GM12878 (cell line): ENCODE measurements around the gene PLXDC1. TPM values are rescaled to one million over a fixed set of nuclear protein-coding genes. Genes with fewer than 3 reads are reported as not detected.

Experiments
- ATAC-seq: fragments of 200-7000 bp; cut with Tn5 transposase; 3 replicates; pipeline ENCODE4 v1.9.1; 2020; ENCODE audit warnings: mild to moderate bottlenecking, moderate library complexity
- BruUV-seq: library from RNA; stranded (reverse); fragments of 400-500 nt; replicated peaks from 2 replicates; lab custom pipeline; 2021; lab: Mats Ljungman, UMichigan
- CTCF ChIA-PET: fragments of 300-600 bp; sonication (Branson Sonifier 250); formaldehyde crosslinking; extraction: SDS; loops from one replicate; lab custom pipeline; 2021; ENCODE audit warnings: inconsistent platforms; lab: Yijun Ruan, JAX
- POLR2A ChIA-PET: fragments of 350-600 bp; formaldehyde crosslinking; extraction: SDS; loops from one replicate; lab custom pipeline; 2021; ENCODE audit warnings: inconsistent platforms; lab: Charles Lee
- RAD21 ChIA-PET: fragments of 300-600 bp; sonication (Branson Sonifier 250); formaldehyde crosslinking; loops from one replicate; lab custom pipeline; 2023; ENCODE audit warnings: antibody characterized with exemption; ENCODE audit not compliant: unreplicated experiment; lab: Charles Lee
- SMC1A ChIA-PET: fragments of 300-600 bp; sonication (Branson Sonifier 250); formaldehyde crosslinking; loops from one replicate; lab custom pipeline; 2023; ENCODE audit not compliant: unreplicated experiment, uncharacterized antibody; lab: Charles Lee
- DNase-seq: peaks from one replicate; pipeline ENCODE4 v3.0.0-alpha.2; 2011; ENCODE audit warnings: low read depth, low spot score
- FAIRE-seq: peaks from 3 replicates; lab custom pipeline; 2011; peaks lifted over from hg19 to GRCh38; lab: Jason Lieb, UNC
- H2AFZ ChIP-seq: 2 replicates; pipeline ENCODE4 v1.6.0; 2011; ENCODE audit warnings: low read depth, low read length, control low read depth; ENCODE audit not compliant: control insufficient read depth
- H3K27ac ChIP-seq: 2 replicates; pipeline ENCODE4 v1.5.1; 2011; ENCODE audit warnings: control low read depth; ENCODE audit not compliant: control insufficient read depth, insufficient read depth
- H3K27me3 ChIP-seq, 2 experiments: replicated peaks in 1 of 2; 2 replicates each; pipeline versions ENCODE4 v1.6.0 to v1.6.1; 2011; ENCODE audit warnings: low read length in 1 of 2; ENCODE audit not compliant: control insufficient read depth in 2 of 2, insufficient read depth in 2 of 2
- H3K36me3 ChIP-seq, 2 experiments: 2 replicates each; pipeline ENCODE4 v1.5.1; 2011; ENCODE audit warnings: low read length in 1 of 2; ENCODE audit not compliant: control insufficient read depth in 2 of 2, insufficient read depth in 2 of 2
- H3K4me1 ChIP-seq: 2 replicates; pipeline ENCODE4 v1.6.1; 2011; ENCODE audit warnings: mild to moderate bottlenecking, low read length, moderate library complexity, mixed read lengths; ENCODE audit not compliant: control insufficient read depth, insufficient read depth
- H3K4me2 ChIP-seq: 2 replicates; pipeline ENCODE4 v1.6.0; 2011; ENCODE audit warnings: control low read depth; ENCODE audit not compliant: control insufficient read depth, insufficient read depth
- H3K4me3 ChIP-seq: fragments of 200-600 bp; sonication (generic); 2 replicates; pipeline ENCODE4 v1.5.1; 2016
- H3K79me2 ChIP-seq: 2 replicates; pipeline ENCODE4 v1.6.0; 2011; ENCODE audit warnings: low read length; ENCODE audit not compliant: control insufficient read depth, insufficient read depth
- H3K9ac ChIP-seq: 2 replicates; pipeline ENCODE4 v1.8.0; 2011; ENCODE audit warnings: low read length, control low read depth, mixed read lengths; ENCODE audit not compliant: control insufficient read depth, insufficient read depth
- H3K9me3 ChIP-seq: replicated peaks from 3 replicates; pipeline ENCODE4 v1.5.1; 2011; ENCODE audit warnings: mild to moderate bottlenecking, low read length; ENCODE audit not compliant: control insufficient read depth, insufficient read depth
- H4K20me1 ChIP-seq: 2 replicates; pipeline ENCODE4 v1.6.0; 2011; ENCODE audit not compliant: control insufficient read depth, insufficient read depth
- CBX5 ChIP-seq: sonication (generic); IDR thresholded peaks from 2 replicates; pipeline ENCODE4 v1.6.1; 2016; ENCODE audit warnings: low read depth, moderate library complexity, mild to moderate bottlenecking, inconsistent platforms
- CHD4 ChIP-seq: fragments of 200-600 bp; sonication (generic); IDR thresholded peaks from 2 replicates; pipeline ENCODE4 v1.6.1; 2016; ENCODE audit warnings: mild to moderate bottlenecking
- GABPA ChIP-seq: IDR thresholded peaks from 2 replicates; pipeline ENCODE4 v1.6.1; 2014; ENCODE audit warnings: antibody characterized with exemption, low read depth, mild to moderate bottlenecking, inconsistent platforms
- JUNB ChIP-seq: IDR thresholded peaks from 2 replicates; pipeline ENCODE4 v1.6.1; 2016; ENCODE audit warnings: antibody characterized with exemption, mild to moderate bottlenecking
- NR2C1 ChIP-seq: fragments of 450-650 bp; IDR thresholded peaks from 2 replicates; pipeline ENCODE4 v1.6.1; 2017; ENCODE audit warnings: antibody characterized with exemption, mild to moderate bottlenecking, moderate library complexity
- POLR2AphosphoS2 ChIP-seq: IDR thresholded peaks from 2 replicates; pipeline ENCODE4 v1.6.1; 2011; ENCODE audit warnings: low read depth, mild to moderate bottlenecking, low read length, improper control_type of control experiment, moderate library complexity
- RAD21 ChIP-seq: IDR thresholded peaks from 2 replicates; pipeline ENCODE4 v1.6.1; 2011; ENCODE audit warnings: mild to moderate bottlenecking, low read depth, low read length, moderate library complexity; ENCODE audit not compliant: insufficient read depth
- RB1 ChIP-seq: fragments of 450-650 bp; formaldehyde crosslinking; IDR thresholded peaks from 2 replicates; pipeline ENCODE4 v1.6.1; 2017; ENCODE audit warnings: mild to moderate bottlenecking, borderline replicate concordance
- SIX5 ChIP-seq: IDR thresholded peaks from 2 replicates; pipeline ENCODE4 v1.6.1; 2011; ENCODE audit warnings: mild to moderate bottlenecking, low read depth, low read length, moderate library complexity; ENCODE audit not compliant: severe bottlenecking
- SP1 ChIP-seq: IDR thresholded peaks from one replicate; pipeline ENCODE4 v1.6.1; 2011; ENCODE audit warnings: low read depth, low read length
- ZNF24 ChIP-seq: fragments of 450-650 bp; IDR thresholded peaks from 2 replicates; pipeline ENCODE4 v1.6.1; 2017; ENCODE audit warnings: antibody characterized with exemption, mild to moderate bottlenecking
- ZSCAN29 ChIP-seq: fragments of 450-650 bp; IDR thresholded peaks from 2 replicates; pipeline ENCODE4 v1.6.1; 2017; ENCODE audit warnings: mild to moderate bottlenecking, moderate library complexity
- WGBS: methylation state at CpG from one replicate; pipeline ENCODE4 v1.1.6; 2016; ENCODE audit warnings: low lambda C conversion rate; ENCODE audit not compliant: insufficient replicate concordance, insufficient coverage; ENCODE audit errors: missing lambda C conversion rate; 5-methylcytosine and 5-hydroxymethylcytosine counted together
- in situ Hi-C: fragments of 300-500 bp; cut with MboI; formaldehyde crosslinking; loops from 9 replicates; pipeline ENCODE4 v1.14.3; 2018; ENCODE audit warnings: mixed read lengths
- intact Hi-C: fragments of 100-400 bp; cut with micrococcal nuclease; formaldehyde crosslinking; loops from one replicate; pipeline ENCODE4 v1.14.2; 2022; ENCODE audit not compliant: unreplicated experiment
- polyA plus RNA-seq, 11 experiments: library from polyadenylated mRNA; depleted of rRNA in 4 of 11; unstranded in 6 of 11; stranded (reverse) in 5 of 11; fragments of >200 nt; fragmentation: Nextera tagmentation in 4 of 11; fragmentation: Illumina TruSeq in 1 of 11; extraction: Ambion mirVana in 4 of 11; extraction: Trizol in 1 of 11; gene quantifications; 1 replicate in 1 of 11; 2 replicates in 10 of 11; pipeline versions ENCODE4 v1.2.1 to v1.2.3, GENCODE V29; 2011 to 2016; ENCODE audit warnings: inconsistent platforms in 2 of 11, missing spikeins in 2 of 11, low read depth in 1 of 11
- total RNA-seq, 4 experiments: library from RNA; depleted of rRNA in 3 of 4; stranded (reverse); fragments of >200 nt in 3 of 4; fragmentation: Illumina TruSeq in 1 of 4; extraction: Trizol in 1 of 4; gene quantifications; 2 replicates each; pipeline versions ENCODE4 v1.2.1 to v1.2.3, GENCODE V29; 2013 to 2021
- TF ChIP-seq, protein P1 (sequence below): fragments of 450-650 bp; IDR thresholded peaks from 2 replicates; pipeline ENCODE4 v1.6.1; 2017; ENCODE audit warnings: mild to moderate bottlenecking

PLXDC1 gene
- total and polyA plus RNA-seq, 10 of the 15 experiments (the other 5 are each of a cell fraction or from before 2014, with no cell fraction given) = 0.03 to 0.30 (median 0.22) TPM; not detected in 7

DNA sequence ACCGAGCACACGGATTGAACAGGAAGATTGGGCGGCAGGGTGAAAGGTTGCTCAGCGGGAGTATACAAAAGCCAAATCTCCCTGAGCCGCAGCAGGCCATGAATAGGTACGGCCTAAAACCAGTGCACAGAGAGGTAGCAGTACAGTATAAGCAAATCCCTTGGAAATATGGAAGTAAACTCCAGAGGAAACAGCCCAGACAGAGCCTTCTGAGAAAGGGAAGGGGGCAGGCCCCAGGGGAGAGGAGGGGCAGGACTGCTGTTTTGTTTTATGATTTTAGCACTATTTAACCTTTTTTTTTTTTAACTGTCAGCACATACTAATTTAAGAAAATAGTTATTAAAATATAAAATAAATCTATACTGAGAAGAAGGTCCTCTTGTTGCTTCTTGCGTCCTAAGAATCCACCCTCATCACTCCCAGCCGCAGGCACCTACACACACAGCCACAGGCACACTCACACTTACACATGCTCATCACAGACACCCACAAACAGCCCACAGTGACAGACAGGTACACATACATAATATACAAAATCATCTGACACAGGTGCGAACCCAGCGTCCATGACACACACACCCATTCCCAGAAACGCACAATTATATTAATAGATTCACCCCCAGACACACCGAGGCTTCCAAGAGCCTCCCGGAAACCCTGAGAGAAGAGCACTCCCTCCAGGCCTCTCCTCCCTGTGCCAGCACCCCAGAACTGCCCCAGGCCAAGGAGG lies 12.8 kb downstream of the PLXDC1 start:
- H3K79me2 ChIP-seq = no peaks in the 10 kb centered on the region
- H3K9ac ChIP-seq = no peak overlapping the region
- H3K27ac ChIP-seq = no peak overlapping the region
- TF ChIP-seq JUNB (no peak), POLR2AphosphoS2 (no peak), RAD21 (no peak)
- BruUV-seq = no TSS peak
- SMC1A ChIA-PET = no interaction called here
- H3K4me2 ChIP-seq = no peak overlapping the region
- FAIRE-seq (no peak), DNase-seq (no peak), ATAC-seq (no peak)
- H3K4me1 ChIP-seq = no peaks in the 10 kb centered on the region
- RAD21 ChIA-PET = interaction anchor here (0.8 kb wide), 1 partner anchor 156 kb away, joined by 3 read pairs; no protein-coding TSS in a partner anchor
- 72% methylated on average over 13 of the region's 13 CpGs for WGBS
- no peak overlapping the region for H2AFZ ChIP-seq
- POLR2A ChIA-PET = no interaction called here
- intact Hi-C loops (no loop called here), in situ Hi-C loops (no loop called here)
- H3K27me3 ChIP-seq = no peaks in the 10 kb centered on the region
- CTCF ChIA-PET = no interaction called here
- no peak overlapping the region for H3K4me3 ChIP-seq
- H3K9me3 ChIP-seq = no peaks in the 10 kb centered on the region
- H4K20me1 ChIP-seq = no peaks in the 10 kb centered on the region
- H3K36me3 ChIP-seq = no peaks in the 10 kb centered on the region

DNA sequence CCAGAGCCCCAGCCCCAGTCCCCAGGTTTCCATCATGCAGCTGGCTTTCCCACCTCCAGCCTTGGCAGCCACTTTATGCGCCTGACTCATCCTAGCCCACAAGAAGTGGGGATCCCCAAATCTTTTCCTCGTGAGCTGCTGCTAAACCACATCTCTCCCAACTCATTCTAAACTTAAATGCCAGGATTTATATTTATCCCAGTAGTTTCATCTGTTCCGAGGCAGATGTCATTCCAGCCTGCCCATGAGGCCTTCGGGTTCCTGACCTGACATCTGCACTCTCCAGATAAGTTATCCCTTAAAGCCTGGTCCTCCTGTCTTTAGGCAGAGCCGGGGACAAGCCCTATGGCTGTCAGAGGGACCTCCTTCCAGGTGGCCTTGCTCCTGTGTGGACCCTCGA lies 16.6 kb downstream of the PLXDC1 start:
- RAD21 ChIA-PET = no interaction called here

More for the DNA sequence above, 16.6 kb downstream of the PLXDC1 start:
- ATAC-seq (no peak), FAIRE-seq (no peak), DNase-seq (no peak)
- 26% methylated on average over 6 of the region's 6 CpGs for WGBS
- in situ Hi-C loops = no loop called here
- H2AFZ ChIP-seq = no peak overlapping the region
- H3K27ac ChIP-seq = no peak overlapping the region
- H3K36me3 ChIP-seq = no peaks in the 10 kb centered on the region
- TF ChIP-seq NR2C1 (no peak), RB1 (no peak), CBX5 (no peak), ZSCAN29 (no peak), SIX5 (no peak), GABPA (no peak), ZNF24 (no peak), CHD4 (no peak), SP1 (no peak)
- TF ChIP-seq, protein P1, sequence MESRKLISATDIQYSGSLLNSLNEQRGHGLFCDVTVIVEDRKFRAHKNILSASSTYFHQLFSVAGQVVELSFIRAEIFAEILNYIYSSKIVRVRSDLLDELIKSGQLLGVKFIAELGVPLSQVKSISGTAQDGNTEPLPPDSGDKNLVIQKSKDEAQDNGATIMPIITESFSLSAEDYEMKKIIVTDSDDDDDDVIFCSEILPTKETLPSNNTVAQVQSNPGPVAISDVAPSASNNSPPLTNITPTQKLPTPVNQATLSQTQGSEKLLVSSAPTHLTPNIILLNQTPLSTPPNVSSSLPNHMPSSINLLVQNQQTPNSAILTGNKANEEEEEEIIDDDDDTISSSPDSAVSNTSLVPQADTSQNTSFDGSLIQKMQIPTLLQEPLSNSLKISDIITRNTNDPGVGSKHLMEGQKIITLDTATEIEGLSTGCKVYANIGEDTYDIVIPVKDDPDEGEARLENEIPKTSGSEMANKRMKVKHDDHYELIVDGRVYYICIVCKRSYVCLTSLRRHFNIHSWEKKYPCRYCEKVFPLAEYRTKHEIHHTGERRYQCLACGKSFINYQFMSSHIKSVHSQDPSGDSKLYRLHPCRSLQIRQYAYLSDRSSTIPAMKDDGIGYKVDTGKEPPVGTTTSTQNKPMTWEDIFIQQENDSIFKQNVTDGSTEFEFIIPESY = no peak
- H3K27me3 ChIP-seq = no peaks in the 10 kb centered on the region; a peak in 1 of 4 replicates
- no peaks in the 10 kb centered on the region for H3K9me3 ChIP-seq
- intact Hi-C loops = no loop called here
- H3K4me1 ChIP-seq = no peaks in the 10 kb centered on the region
- H3K4me2 ChIP-seq = no peak overlapping the region
- no TSS peak for BruUV-seq
- H4K20me1 ChIP-seq = no peaks in the 10 kb centered on the region
- SMC1A ChIA-PET = no interaction called here
- CTCF ChIA-PET = no interaction called here
- POLR2A ChIA-PET = no interaction called here
- H3K9ac ChIP-seq = no peak overlapping the region
- H3K79me2 ChIP-seq = no peaks in the 10 kb centered on the region
- no peak overlapping the region for H3K4me3 ChIP-seq
